H1 (cell line): Measurements from ENCODE around the gene EBF3. TPM values are rescaled to one million over a fixed set of nuclear protein-coding genes. Genes with fewer than 3 reads are reported as not detected.

ENCODE experiments used
- CTCF ChIA-PET: fragments of 300-600 bp; sonication (Branson Sonifier 250); formaldehyde crosslinking; loops from one replicate; lab custom pipeline; 2021; ENCODE audit not compliant: partially characterized antibody; lab: Charles Lee
- POLR2A ChIA-PET: fragments of 300-600 bp; sonication (Branson Sonifier 250); formaldehyde crosslinking; loops from one replicate; lab custom pipeline; 2021; ENCODE audit warnings: inconsistent platforms; ENCODE audit not compliant: partially characterized antibody; lab: Charles Lee
- DNase-seq, 2 experiments: peaks; one replicate each; pipeline versions ENCODE4 v3.0.0 to v3.0.0-alpha.2; 2010 to 2022; ENCODE audit warnings: low spot score in 2 of 2, low read depth in 1 of 2, mixed read lengths in 1 of 2
- FAIRE-seq: peaks from 2 replicates; lab custom pipeline; 2011; peaks lifted over from hg19 to GRCh38; lab: Jason Lieb, UNC
- H2AFZ ChIP-seq: 2 replicates; pipeline ENCODE4 v1.8.1; 2012; ENCODE audit warnings: low read length, inconsistent platforms
- H2AK5ac ChIP-seq: 2 replicates; pipeline ENCODE4 v1.6.1; 2013; ENCODE audit warnings: low read depth, low read length
- H2BK120ac ChIP-seq: replicated peaks from 2 replicates; pipeline ENCODE3; 2013; ENCODE audit warnings: low read depth, low read length, inconsistent platforms
- H2BK12ac ChIP-seq: 2 replicates; pipeline ENCODE4 v1.6.1; 2013; ENCODE audit warnings: low read depth, low read length
- H2BK15ac ChIP-seq: 2 replicates; pipeline ENCODE4 v1.6.1; 2013; ENCODE audit warnings: low read length
- H2BK20ac ChIP-seq: 2 replicates; pipeline ENCODE4 v1.6.1; 2013; ENCODE audit warnings: low read length
- H2BK5ac ChIP-seq: 2 replicates; pipeline ENCODE4 v1.6.1; 2013; ENCODE audit warnings: low read depth, low read length
- H3K14ac ChIP-seq: 2 replicates; pipeline ENCODE4 v1.6.1; 2013; ENCODE audit warnings: inconsistent platforms; ENCODE audit not compliant: insufficient read length
- H3K18ac ChIP-seq: 2 replicates; pipeline ENCODE4 v1.6.1; 2013; ENCODE audit warnings: low read length; ENCODE audit errors: extremely low read depth
- H3K23ac ChIP-seq: 2 replicates; pipeline ENCODE4 v1.6.1; 2013; ENCODE audit warnings: inconsistent platforms; ENCODE audit not compliant: insufficient read length
- H3K23me2 ChIP-seq: 2 replicates; pipeline ENCODE4 v1.6.1; 2013; ENCODE audit warnings: low read depth, low read length
- H3K27ac ChIP-seq: 2 replicates; pipeline ENCODE4 v1.6.1; 2011; ENCODE audit warnings: low read depth, low read length, inconsistent platforms
- H3K27me3 ChIP-seq, 4 experiments: replicated peaks in 1 of 4; 1 replicate in 1 of 4; 2 replicates in 3 of 4; pipeline versions ENCODE4 v1.6.1 to v1.8.1; 2011 to 2013; ENCODE audit warnings: low read length in 3 of 4, mild to moderate bottlenecking in 3 of 4, inconsistent platforms in 2 of 4, mixed read lengths in 2 of 4, moderate library complexity in 1 of 4; ENCODE audit not compliant: control insufficient read depth in 3 of 4, insufficient read depth in 3 of 4; ENCODE audit errors: extremely low read depth in 1 of 4
- H3K36me3 ChIP-seq, 4 experiments: 2 replicates each; pipeline versions ENCODE4 v1.6.1 to v1.8.1; 2011 to 2013; ENCODE audit warnings: mild to moderate bottlenecking in 4 of 4, low read length in 3 of 4, moderate library complexity in 2 of 4, control low read depth in 1 of 4, inconsistent platforms in 1 of 4; ENCODE audit not compliant: insufficient read depth in 4 of 4, control insufficient read depth in 2 of 4
- H3K4ac ChIP-seq: replicated peaks from 2 replicates; pipeline ENCODE3; 2013; ENCODE audit warnings: low read length, low read depth, mixed read lengths, inconsistent platforms; ENCODE audit not compliant: insufficient read length
- H3K4me1 ChIP-seq, 4 experiments: replicated peaks in 1 of 4; 1 replicate in 1 of 4; 2 replicates in 3 of 4; pipeline versions ENCODE4 v1.6.1 to v1.8.1; 2011 to 2013; ENCODE audit warnings: low read length in 3 of 4, inconsistent platforms in 2 of 4, mixed read lengths in 1 of 4; ENCODE audit not compliant: insufficient read depth in 4 of 4, control insufficient read depth in 3 of 4
- H3K4me2 ChIP-seq, 2 experiments: 2 replicates each; pipeline versions ENCODE4 v1.6.1 to v1.8.1; 2011 to 2013; ENCODE audit warnings: low read depth in 2 of 2, low read length in 2 of 2, control low read depth in 1 of 2, inconsistent platforms in 1 of 2, mild to moderate bottlenecking in 1 of 2; ENCODE audit not compliant: insufficient read depth in 1 of 2
- H3K4me3 ChIP-seq, 4 experiments: fragments of 200-600, 300-600 bp in 1 of 4; sonication (generic), shearing (Covaris generic), sonication (Bioruptor Twin) in 1 of 4; 2 replicates each; pipeline versions ENCODE4 v1.5.1 to v1.8.1; 2011 to 2016; ENCODE audit warnings: low read length in 4 of 4, low read depth in 3 of 4, control low read depth in 2 of 4, inconsistent platforms in 2 of 4, mild to moderate bottlenecking in 2 of 4, mixed read lengths in 1 of 4, moderate library complexity in 1 of 4; ENCODE audit not compliant: insufficient read depth in 2 of 4; ENCODE audit errors: extremely low read depth in 1 of 4
- H3K56ac ChIP-seq: replicated peaks from 2 replicates; pipeline ENCODE3; 2013; ENCODE audit warnings: low read depth, mild to moderate bottlenecking, mixed read lengths, low read length, inconsistent platforms; ENCODE audit not compliant: insufficient read length
- H3K79me1 ChIP-seq: 2 replicates; pipeline ENCODE4 v1.6.1; 2013; ENCODE audit warnings: low read depth, low read length, control low read depth
- H3K79me2 ChIP-seq, 2 experiments: 2 replicates each; pipeline versions ENCODE4 v1.6.1 to v1.8.1; 2012 to 2013; ENCODE audit warnings: low read length in 2 of 2, mild to moderate bottlenecking in 2 of 2, inconsistent platforms in 1 of 2; ENCODE audit not compliant: insufficient read depth in 2 of 2, control insufficient read depth in 1 of 2
- H3K9ac ChIP-seq, 4 experiments: replicated peaks in 1 of 4; 1 replicate in 1 of 4; 2 replicates in 3 of 4; pipeline versions ENCODE4 v1.6.1 to v1.8.1; 2011 to 2013; ENCODE audit warnings: low read depth in 3 of 4, low read length in 3 of 4, control low read depth in 2 of 4, mild to moderate bottlenecking in 2 of 4, moderate library complexity in 2 of 4, inconsistent platforms in 1 of 4; ENCODE audit errors: extremely low read depth in 1 of 4
- H3K9me3 ChIP-seq, 2 experiments: 2 replicates each; pipeline versions ENCODE4 v1.6.1 to v1.8.1; 2012 to 2013; ENCODE audit warnings: mild to moderate bottlenecking in 2 of 2, moderate library complexity in 2 of 2, control low read depth in 1 of 2, inconsistent platforms in 1 of 2, low read depth in 1 of 2, low read length in 1 of 2, mixed read lengths in 1 of 2; ENCODE audit not compliant: insufficient read depth in 2 of 2
- H4K20me1 ChIP-seq, 2 experiments: replicated peaks in 1 of 2; 2 replicates each; pipeline versions ENCODE3 to v1.8.1; 2011 to 2013; ENCODE audit warnings: inconsistent platforms in 2 of 2, low read length in 2 of 2, mild to moderate bottlenecking in 1 of 2; ENCODE audit not compliant: insufficient read depth in 2 of 2, control insufficient read depth in 1 of 2
- H4K5ac ChIP-seq: 2 replicates; pipeline ENCODE4 v1.6.1; 2013; ENCODE audit warnings: low read length, low read depth, mixed read lengths, inconsistent platforms; ENCODE audit not compliant: insufficient read length
- H4K8ac ChIP-seq: 2 replicates; pipeline ENCODE4 v1.8.0; 2013; ENCODE audit warnings: mild to moderate bottlenecking, moderate library complexity, low read length, inconsistent platforms; ENCODE audit not compliant: insufficient read depth; ENCODE audit errors: extremely low read depth
- H4K91ac ChIP-seq: replicated peaks from 2 replicates; pipeline ENCODE3; 2013; ENCODE audit warnings: low read length, mixed read lengths, inconsistent platforms; ENCODE audit not compliant: insufficient read length
- BACH1 ChIP-seq: IDR thresholded peaks from 2 replicates; pipeline ENCODE4 v1.6.1; 2012; ENCODE audit warnings: low read length, improper control_type of control experiment
- KDM1A ChIP-seq: fragments of 200-600, 300-600 bp; sonication (generic); IDR thresholded peaks from 2 replicates; pipeline ENCODE4 v1.7.1; 2016; ENCODE audit warnings: mild to moderate bottlenecking, low read length, borderline replicate concordance
- KDM4A ChIP-seq: IDR thresholded peaks from one replicate; pipeline ENCODE4 v1.7.1; 2012; ENCODE audit warnings: low read depth, mild to moderate bottlenecking, moderate library complexity, low read length, inconsistent platforms; ENCODE audit not compliant: severe bottlenecking
- WGBS, 2 experiments: shearing (Covaris generic) in 1 of 2; methylation state at CpG; one replicate each; pipeline versions ENCODE4 v1.1.6 to v1.1.7; 2013 to 2015; ENCODE audit warnings: low lambda C conversion rate in 2 of 2, mixed read lengths in 2 of 2, inconsistent platforms in 1 of 2, low coverage in 1 of 2, missing lambda C conversion rate in 1 of 2; ENCODE audit not compliant: insufficient replicate concordance in 2 of 2, insufficient coverage in 1 of 2, insufficient read length in 1 of 2; ENCODE audit errors: extremely low coverage in 1 of 2, missing lambda C conversion rate in 1 of 2; 5-methylcytosine and 5-hydroxymethylcytosine counted together
- polyA plus RNA-seq, 7 experiments: library from polyadenylated mRNA; depleted of rRNA in 3 of 7; stranded (reverse) in 5 of 7; unstranded in 2 of 7; fragments of >200 nt in 5 of 7; fragments of 200-250 nt in 2 of 7; gene quantifications; 1 replicate in 5 of 7; 2 replicates in 1 of 7; 4 replicates in 1 of 7; pipeline versions ENCODE4 v1.2.1 to v1.2.3, GENCODE V29; 2011 to 2013; ENCODE audit warnings: missing spikeins in 2 of 7, mixed read lengths in 2 of 7
- total RNA-seq: library from RNA; stranded (reverse); fragmentation: NEBNext Ultra II Directional; extraction: Animal tissue kit (Norgen Biotek cat#: 25700); gene quantifications from 2 replicates; pipeline ENCODE4 v1.2.1, GENCODE V29; 2021

Gene EBF3
- total and polyA plus RNA-seq, 2 of the 8 experiments (the other 6 are each of a cell fraction or from before 2014, with no cell fraction given): 0.08 to 0.26 TPM

DNA sequence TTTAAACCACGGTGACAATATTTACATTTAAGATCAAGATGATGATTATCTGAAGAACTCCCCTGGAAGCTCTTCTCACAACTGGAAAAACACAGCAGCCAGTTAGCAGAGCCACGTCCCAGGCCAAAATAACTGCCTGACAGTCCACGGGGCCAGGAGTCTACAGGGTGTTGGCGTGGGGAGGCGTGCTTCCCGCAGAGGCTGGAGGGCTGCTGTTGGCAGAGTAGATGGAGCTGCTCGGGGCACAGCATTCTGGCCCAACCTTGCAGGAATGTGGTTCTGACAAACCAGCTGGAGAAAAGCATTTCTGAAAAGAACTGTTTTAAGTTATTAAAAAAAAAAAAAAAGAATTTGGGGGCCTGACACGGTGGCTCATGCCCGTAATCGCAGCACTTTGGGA lies 177.9 kb downstream of the EBF3 start:
- Histone ChIP-seq H3K79me1 (no peaks in the 10 kb centered on the region), H2BK15ac (no peak overlapping the region), H2BK20ac (no peak overlapping the region), H3K4me2 (no peak overlapping the region), H3K4ac (no peak overlapping the region), H4K5ac (no peak overlapping the region), H2BK120ac (no peak overlapping the region), H2AFZ (no peak overlapping the region), H3K9ac (no peak overlapping the region), H3K18ac (no peak overlapping the region), H2AK5ac (no peak overlapping the region), H3K9me3 (no peaks in the 10 kb centered on the region), H2BK12ac (no peak overlapping the region), H3K27ac (no peak overlapping the region), H3K23me2 (no peaks in the 10 kb centered on the region; the same call in 1 of the 2 replicates), H3K79me2 (no peaks in the 10 kb centered on the region), H4K20me1 (peaks cover 0 to 1% of the 10 kb centered on the region in 2 experiments), H2BK5ac (no peak overlapping the region), H3K27me3 (no peaks in the 10 kb centered on the region), H3K4me3 (no peak overlapping the region), H3K14ac (no peak overlapping the region), H3K36me3 (no peaks in the 10 kb centered on the region), H4K91ac (no peak overlapping the region), H3K23ac (no peak overlapping the region), H4K8ac (no peak overlapping the region), H3K56ac (no peak overlapping the region), H3K4me1 (no peaks in the 10 kb centered on the region)
- FAIRE-seq (no peak), DNase-seq (no peak)
- ChIA-PET POLR2A (no interaction called here), CTCF (interaction anchor here (1.4 to 3.1 kb wide), 4 partner anchors 16 to 185 kb away, joined by 5 to 10 read pairs (median 6); no protein-coding TSS in a partner anchor)
- WGBS, 2 experiments: 85% methylated on average over 7 of the region's 10 CpGs; no CpG with 5 or more reads in 1 of the 2 experiments
- no peak for TF ChIP-seq KDM1A
- no peak for TF ChIP-seq KDM4A
- no peak for TF ChIP-seq BACH1
